Measurements from ENCODE around the gene AAK1.
A peak's percentile ranks its signal among the peaks of the same experiment; 100 is the strongest.
"Not testable (repeated sequence)": the region's sequence is repeated elsewhere in the genome, so short reads cannot be mapped to it uniquely, and the experiment has no call there.

Gene AAK1

GRCh38 chr2:69600425-69600824 is 43.1 kb downstream of the AAK1 start:
- no peak for DNase-seq (ENCODE audit: low spot score)

DNA sequence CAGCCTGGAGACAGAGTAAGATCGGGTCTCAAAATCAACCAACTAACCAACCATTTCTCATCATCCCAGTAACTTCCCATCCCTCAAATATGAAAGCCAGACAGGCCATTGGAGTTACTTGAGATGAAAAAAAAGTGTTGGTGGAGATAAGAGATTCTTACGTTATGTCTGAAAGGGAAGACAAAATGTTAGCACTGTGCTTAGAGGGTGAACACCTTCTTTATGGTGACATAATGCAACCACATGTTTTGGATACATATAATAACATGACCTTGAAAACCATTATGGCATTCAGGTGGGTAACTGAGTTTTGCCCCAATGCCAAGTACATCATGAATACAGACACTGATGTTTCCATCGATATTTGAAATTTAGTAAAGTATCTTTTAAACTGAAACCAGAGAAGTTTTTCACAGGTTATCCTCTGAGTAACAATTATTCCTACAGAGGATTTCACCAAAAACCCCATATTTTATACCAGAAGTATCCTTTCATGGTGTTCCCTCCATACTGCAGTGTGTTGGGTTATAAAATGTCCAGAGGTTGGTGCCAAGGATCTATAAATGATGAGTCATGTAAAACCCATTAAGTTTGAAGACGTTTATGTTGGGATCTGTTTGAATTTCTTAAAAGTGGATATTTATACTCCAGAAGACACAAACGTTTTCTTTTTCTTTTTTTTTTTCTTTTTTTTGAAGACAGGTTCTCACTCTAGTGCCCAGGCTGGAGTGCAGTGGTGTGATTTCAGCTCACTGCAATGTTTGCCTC is 45.5 kb downstream of the AAK1 start:
- no peak for DNase-seq (ENCODE audit: low spot score)

- no peak for DNase-seq (ENCODE audit: low spot score)
These were observed 46.4 kb downstream of the AAK1 start for GRCh38 chr2:69597105-69597504.

DNA sequence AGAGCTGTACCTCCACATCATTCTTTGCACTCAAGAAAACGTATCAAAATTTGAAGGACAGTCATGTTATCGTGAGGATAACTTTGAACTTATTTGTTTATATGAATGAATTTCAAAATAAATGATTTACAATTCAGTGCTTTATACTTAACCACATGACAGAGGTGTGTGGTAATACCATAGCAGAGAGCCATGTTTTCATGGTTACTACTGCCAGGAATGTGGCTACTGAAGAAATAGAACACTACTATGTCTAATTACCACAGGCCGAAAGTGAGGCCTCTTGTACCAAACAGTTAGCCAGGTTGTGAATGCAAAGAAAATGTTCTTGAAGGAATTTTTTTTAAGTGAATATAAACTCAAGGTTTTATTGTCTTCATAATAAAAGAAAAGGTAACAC is 49.2 kb downstream of the AAK1 start:
- no peak for DNase-seq (ENCODE audit: low spot score)

DNA sequence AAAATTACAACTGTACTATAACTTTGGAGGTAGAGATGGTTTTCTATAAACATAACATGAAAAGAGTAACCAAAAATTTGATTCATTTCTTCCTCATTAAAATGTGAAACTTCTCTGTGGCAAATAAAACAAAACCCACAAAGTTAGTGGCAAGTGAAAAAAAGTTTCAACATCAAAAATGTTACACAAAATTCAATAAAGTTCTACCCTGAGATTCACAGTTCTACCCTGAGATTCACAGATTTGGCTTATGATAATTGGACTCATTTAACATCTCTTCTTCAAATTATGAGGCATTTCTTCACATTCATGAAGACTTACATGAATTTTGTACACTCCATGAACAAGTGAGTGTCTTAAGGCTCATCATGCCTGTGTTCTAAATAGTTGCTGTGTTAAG is 51.0 kb downstream of the AAK1 start:
- no peak for DNase-seq (ENCODE audit: low spot score)

GRCh38 chr2:69589973-69590652 is 53.4 kb downstream of the AAK1 start:
- DNase-seq (ENCODE audit: low spot score) = no peak

DNA sequence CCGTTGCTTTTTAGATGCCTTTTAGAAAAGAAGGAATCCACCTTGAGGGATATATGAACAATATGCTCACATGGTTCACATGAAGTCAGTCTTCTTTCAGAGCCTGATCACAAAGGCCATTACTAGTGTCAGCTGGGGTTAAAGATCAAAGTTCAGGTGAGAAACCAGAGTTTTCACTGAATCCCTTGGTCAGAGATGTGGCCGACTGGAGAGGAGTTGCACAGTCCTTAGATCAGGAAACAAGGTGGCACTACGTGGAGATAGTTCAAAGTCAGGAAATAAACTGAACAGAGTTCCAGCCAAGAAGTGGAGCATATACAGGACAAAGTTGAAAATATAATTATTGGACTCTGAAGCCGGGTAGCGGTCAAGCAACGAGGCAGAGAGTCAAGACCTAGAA is 54.6 kb downstream of the AAK1 start:
- no peak for DNase-seq (ENCODE audit: low spot score)

DNA sequence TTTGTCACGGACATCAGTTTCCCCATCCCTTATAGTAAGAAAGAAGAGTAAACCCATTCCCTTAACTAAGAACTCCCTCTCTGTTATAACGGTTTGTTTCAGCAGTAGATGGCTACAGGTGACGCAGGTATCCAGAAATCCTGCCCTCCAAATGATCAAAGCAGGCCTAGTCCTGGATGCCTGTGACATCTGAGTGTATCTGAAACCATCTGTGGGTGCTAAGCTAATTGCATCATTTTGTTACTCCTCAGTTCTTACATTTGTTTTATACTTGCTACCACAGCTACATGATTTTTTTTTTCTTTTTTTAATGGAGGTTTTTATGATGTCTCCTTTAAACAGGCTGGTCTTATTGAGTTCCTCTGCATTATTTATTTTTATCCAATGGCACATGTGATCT is 55.1 kb downstream of the AAK1 start:
- DNase-seq (ENCODE audit: low spot score) = no peak

DNA sequence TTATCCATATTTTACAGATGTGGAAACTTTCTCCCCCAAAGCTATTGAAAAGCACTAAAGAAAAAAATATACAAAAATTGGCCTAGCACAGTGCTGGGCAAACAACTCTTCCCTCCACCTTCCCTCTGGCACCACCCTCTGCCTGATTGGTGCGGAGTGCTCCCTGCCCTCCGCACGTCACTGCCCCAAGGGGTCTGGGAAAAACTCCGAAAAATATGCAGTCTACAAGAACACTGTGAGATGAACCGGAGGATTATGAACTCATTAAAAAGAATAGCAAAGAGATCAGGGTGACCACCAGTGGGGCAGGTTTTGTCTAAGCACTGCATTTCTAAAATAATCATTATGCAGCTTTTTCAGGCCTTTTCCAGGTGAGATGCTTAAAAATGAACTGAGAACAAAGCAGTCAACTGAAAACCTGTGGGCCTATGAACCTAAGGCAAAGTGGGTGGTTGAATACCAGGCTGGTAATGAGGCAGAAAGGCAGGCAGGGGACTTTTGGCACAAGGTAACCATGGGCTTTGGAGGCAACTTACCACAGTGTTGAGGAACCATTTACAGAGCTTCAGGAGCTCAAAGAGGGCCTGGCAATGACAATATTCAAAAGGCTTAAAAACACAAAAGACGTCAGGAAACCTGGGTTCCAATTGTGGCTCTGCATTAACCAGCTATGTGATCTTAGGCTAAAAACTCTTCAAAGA is 57.5 kb downstream of the AAK1 start:
- no peak for DNase-seq (ENCODE audit: low spot score)

DNA sequence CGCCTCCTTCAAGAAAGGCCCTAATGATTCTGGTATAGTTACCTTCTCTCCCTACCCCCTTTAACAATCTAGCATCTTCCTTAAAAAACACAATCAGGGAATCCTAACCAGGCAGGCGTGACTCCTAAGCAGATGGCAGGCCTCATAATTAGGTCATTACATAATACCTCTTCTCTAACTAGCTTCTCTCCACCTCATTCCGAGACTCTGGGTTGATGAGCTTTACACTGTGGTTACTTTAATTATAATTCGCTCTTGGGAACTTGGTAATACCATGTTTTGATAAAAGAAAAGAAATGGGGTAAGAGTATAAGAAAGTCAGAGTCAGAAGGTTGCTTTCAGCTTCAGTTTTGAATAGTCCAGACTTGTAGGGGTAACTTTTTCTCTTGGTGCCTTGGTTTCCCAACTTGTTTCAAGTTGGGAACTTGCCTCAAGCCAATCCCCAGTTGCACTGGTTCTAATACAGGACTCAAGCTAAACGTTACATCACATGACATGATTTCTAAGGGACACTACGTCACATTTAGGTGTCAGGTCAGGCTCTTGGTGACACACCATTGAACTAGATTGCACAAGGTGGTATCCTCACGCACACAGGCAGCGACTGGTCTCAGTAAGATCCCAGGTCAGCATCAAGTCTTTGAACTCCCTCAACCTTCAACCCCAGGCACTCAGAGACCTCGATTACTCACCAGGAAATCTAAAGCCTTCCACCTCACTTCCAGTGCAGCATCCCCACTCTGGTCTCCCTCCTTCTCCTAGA is 59.2 kb downstream of the AAK1 start:
- DNase-seq (ENCODE audit: low spot score) = no peak

DNA sequence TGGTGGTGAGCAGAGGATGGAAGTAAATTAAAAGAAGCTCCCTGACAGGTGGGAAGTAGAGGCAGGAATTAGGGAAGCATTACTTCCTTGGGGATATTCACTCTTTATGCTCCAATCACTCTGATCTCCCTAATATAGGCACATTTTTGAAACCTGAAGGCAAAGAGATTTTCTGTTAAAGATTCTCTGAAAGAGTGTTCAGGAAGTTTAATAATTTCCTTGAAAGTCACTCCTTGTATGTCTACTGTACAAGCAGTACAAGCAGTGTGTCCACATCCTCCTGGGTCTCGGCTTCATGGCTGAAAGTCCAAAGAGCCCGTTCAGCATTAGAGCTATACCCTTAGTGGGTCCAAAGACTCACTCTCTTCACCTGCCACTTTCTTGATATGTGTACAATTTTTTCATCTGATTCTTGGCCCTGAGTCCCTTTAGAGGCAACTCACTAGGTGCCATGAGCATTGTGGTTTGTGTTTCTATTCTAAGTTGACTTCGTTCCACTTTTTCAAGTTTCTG is 60.2 kb downstream of the AAK1 start:
- no peak for DNase-seq (ENCODE audit: low spot score)

DNA sequence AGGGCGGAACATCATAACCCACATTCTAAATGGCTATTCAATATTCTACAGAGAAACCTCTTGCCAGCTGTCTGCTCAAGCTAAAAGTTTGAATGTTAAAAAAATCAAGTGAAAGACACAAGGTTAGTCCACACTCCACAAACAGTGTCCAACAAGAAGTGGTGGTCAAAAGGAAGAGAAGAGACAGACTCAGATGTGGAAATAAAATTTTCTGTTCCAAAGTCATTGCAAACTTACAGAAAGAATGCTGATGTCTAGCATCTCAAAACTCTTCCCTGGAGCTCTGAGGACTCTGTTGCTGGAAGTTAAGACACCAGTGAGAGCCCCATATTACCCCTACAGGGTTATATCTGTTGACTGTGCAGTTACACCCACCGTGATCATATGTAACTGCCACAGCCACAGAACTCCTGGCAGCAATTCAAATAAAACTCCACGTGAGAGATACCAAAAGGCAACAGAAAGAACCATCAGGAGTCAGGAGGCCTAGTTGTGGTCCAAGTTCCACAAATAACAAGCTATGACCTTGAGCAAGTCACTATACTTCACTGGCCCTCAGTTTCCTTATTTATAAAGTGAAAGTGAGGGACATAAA is 60.9 kb downstream of the AAK1 start:
- DNase-seq (ENCODE audit: low spot score) = no peak

DNA sequence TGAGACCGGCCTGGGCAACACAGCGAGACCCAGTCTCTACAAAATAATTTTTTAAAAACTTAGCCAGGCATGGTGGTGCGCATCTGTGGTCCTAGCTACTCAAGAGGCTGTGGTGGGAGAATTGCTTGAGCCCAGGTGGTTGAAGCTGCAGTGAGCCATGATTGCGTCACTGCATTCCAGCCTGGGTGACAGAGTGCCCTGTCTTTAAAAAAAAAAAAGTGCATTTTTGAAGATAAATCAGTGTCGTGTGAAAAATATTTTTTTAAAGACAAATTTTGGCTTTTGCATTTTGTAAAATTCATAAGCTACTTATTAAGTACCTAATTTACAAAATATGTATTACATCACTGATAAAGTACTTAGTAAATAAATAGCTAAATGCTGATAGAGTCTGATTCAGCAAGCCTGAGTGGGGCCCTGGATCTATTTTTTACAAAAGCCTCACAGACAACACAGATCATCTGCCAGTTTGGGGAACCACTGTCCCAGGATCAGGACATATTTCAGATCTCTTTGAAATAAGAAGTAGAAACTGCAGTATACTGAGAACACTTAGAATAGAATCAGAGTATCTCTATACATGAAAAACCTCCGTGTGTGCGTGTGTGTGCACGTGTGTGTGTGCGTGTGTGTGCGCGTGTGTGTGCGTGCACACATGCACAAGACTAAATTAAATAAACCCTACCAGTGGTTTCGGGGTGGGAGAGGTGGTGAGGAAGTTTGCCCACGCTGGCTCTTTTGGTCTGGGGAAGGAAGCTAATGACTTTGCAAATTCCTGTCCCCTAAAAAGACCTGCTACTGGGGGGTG is 61.6 kb downstream of the AAK1 start:
- DNase-seq (ENCODE audit: low spot score) = peak; percentile 28

DNA sequence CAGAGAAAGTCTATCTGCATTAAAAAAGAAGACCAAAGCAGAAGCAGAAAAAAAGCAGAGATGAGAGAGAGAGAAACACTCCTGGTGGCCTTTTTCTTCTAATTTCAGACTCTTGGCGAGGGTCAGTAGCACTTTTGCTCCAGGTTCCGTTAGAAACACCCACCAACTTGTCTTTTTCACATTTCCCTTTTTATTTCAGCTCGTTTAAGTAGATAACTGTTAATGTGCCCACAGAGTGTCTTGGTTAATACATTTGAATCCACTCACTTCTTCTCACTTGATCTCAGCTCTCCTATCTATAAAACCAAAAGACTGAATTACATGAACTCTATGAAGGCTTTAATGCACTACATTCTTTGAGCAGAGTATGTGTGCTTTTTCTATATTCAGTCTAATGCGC is 63.1 kb downstream of the AAK1 start:
- DNase-seq (ENCODE audit: low spot score) = no peak

GRCh38 chr2:69579536-69579935 is 64.0 kb downstream of the AAK1 start:
- no peak for DNase-seq (ENCODE audit: low spot score)

DNA sequence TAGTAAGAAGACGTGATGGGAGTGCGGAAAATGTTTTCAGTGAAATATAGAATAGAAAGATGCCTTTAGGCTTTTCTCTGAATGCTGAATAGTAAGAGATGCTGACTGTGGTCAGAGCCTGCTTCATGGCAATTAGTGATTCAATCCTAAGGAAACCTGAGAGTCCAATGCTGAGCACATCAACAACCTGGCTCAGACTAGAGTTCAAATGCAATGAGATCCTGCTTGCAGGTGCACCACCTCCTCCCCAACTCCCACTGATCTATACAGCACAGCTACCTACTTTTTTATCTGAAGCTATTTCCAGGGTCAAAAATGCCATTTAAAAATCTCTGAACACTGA is 65.4 kb downstream of the AAK1 start:
- no peak for DNase-seq (ENCODE audit: low spot score)

- no peak for DNase-seq (ENCODE audit: low spot score)
These were observed 65.9 kb downstream of the AAK1 start for GRCh38 chr2:69577467-69578197.

DNA sequence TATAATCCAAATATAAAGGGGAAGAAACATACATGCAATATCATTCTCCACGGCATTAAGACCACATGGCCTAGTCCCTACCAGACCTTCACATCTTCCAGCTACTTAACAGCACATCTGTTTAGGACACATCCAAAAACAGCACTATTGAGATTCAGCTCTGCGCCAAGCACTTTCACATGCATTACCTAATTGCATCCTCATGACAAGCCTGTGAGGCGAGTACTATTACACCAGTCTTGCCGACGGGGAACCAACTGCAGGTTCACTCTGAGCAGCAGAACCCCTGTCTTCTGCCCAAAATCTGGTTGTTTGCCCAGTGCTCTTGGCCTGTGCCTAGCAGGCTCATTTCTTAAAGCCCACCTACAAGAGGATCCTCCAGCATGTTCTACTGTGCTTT is 66.7 kb downstream of the AAK1 start:
- DNase-seq (ENCODE audit: low spot score) = no peak

GRCh38 chr2:69575926-69576325 is 67.6 kb downstream of the AAK1 start:
- DNase-seq (ENCODE audit: low spot score) = no peak

DNA sequence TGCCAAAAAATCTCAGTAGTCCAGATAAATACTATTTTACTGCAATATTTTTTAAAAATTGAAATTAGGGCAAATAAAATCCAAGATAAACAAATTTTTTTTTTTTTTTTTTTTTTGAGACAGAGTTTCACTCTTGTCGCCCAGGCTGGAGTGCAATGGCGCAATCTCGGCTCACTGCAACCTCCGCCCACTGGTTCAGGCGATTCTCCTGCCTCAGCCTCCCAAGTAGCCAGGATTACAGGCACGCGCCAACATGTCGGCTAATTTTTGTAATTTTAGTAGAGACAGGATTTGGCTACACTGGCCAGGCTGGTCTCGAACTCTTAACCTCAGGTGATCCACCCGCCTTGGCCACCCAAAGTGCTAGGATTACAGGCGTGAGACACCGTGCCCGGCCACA is 68.2 kb downstream of the AAK1 start:
- not testable (repeated sequence) for DNase-seq (ENCODE audit: low spot score)

Data from RKO (cell line).